LNCaP clone FGC (cell line): ENCODE data around the gene SNRPD3.
"Not testable (repeated sequence)": the region's sequence is repeated elsewhere in the genome, so short reads cannot be mapped to it uniquely, and the experiment has no call there.

Source experiments
- DNase-seq: peaks from one replicate; pipeline ENCODE4 v3.0.0-alpha.2; 2011; ENCODE audit warnings: low read depth
- H3K4me3 ChIP-seq: 2 replicates; pipeline ENCODE4 v1.5.1; 2011; ENCODE audit warnings: mild to moderate bottlenecking, low read depth, low read length, control low read depth

Gene SNRPD3

GRCh38 chr22:24609888-24610287, 54.1 kb downstream of the SNRPD3 start:
- not testable (repeated sequence) for DNase-seq, H3K4me3 ChIP-seq

- DNase-seq, H3K4me3 ChIP-seq: not testable (repeated sequence)
Observed at GRCh38 chr22:24614794-24615193, 59.0 kb downstream of the SNRPD3 start.

DNA sequence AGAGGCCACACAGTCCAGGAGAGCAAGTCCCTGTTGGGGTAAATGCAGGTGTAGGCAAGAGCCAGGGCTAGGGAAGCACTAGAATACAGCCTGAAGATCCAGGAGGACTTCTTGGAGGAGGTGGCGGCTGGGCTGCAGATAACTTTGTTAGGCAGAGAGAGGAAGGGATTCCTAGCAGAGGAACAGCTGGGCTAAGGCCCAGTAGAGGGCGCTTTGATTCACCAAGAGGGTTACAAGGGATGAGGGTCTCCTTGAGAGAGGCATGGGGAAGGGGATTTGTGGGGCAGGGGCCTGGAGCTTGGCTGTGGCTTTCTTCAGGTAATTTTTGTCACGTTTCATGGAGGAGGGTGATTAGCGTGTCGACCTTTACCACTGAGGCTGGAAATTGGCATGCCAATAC, 65.4 kb downstream of the SNRPD3 start:
- DNase-seq, H3K4me3 ChIP-seq: not testable (repeated sequence)

- not testable (repeated sequence) for DNase-seq, H3K4me3 ChIP-seq
Observed at GRCh38 chr22:24622596-24622995, 66.8 kb downstream of the SNRPD3 start.
